C4-2B (cell line): ENCODE data around the gene CACNA2D3.

Experiments
- ZFX ChIP-seq: fragments of 450-650 bp; IDR thresholded peaks from 2 replicates; pipeline ENCODE4 v1.6.1; 2017
- TF ChIP-seq, protein P1 (sequence below): fragments of 450-650 bp; conservative IDR thresholded peaks from 2 replicates; pipeline ENCODE4 v1.5.1; 2017; ENCODE audit warnings: mild to moderate bottlenecking

- TF ChIP-seq, protein P1, sequence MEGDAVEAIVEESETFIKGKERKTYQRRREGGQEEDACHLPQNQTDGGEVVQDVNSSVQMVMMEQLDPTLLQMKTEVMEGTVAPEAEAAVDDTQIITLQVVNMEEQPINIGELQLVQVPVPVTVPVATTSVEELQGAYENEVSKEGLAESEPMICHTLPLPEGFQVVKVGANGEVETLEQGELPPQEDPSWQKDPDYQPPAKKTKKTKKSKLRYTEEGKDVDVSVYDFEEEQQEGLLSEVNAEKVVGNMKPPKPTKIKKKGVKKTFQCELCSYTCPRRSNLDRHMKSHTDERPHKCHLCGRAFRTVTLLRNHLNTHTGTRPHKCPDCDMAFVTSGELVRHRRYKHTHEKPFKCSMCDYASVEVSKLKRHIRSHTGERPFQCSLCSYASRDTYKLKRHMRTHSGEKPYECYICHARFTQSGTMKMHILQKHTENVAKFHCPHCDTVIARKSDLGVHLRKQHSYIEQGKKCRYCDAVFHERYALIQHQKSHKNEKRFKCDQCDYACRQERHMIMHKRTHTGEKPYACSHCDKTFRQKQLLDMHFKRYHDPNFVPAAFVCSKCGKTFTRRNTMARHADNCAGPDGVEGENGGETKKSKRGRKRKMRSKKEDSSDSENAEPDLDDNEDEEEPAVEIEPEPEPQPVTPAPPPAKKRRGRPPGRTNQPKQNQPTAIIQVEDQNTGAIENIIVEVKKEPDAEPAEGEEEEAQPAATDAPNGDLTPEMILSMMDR: peak; percentile 66
- TF ChIP-seq ZFX: no peak
These were observed 311.5 kb downstream of the CACNA2D3 start for GRCh38 chr3:54433846-54434245.
